Measurements from ENCODE around the gene INTS6L.

DNA sequence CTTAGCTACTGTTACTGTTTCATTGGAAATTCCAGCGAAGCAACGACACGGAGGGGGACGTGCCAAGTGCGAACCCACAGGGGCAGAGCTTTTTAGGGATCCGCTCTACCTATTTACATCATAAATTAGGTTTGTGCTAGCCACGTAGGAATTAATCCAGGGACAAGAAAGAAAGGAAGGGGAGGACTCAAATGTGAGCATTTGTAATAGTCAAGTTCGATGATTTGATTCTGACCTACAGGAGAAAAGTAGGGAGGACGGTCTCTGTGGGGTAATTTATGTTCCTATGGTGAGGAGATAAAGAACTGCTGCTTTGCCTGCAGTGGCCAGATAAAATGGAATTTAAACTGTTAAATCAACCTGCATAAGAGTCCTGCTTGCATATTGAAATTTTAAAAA is 1.7 kb downstream of the INTS6L start:
- TF ChIP-seq, protein P1, sequence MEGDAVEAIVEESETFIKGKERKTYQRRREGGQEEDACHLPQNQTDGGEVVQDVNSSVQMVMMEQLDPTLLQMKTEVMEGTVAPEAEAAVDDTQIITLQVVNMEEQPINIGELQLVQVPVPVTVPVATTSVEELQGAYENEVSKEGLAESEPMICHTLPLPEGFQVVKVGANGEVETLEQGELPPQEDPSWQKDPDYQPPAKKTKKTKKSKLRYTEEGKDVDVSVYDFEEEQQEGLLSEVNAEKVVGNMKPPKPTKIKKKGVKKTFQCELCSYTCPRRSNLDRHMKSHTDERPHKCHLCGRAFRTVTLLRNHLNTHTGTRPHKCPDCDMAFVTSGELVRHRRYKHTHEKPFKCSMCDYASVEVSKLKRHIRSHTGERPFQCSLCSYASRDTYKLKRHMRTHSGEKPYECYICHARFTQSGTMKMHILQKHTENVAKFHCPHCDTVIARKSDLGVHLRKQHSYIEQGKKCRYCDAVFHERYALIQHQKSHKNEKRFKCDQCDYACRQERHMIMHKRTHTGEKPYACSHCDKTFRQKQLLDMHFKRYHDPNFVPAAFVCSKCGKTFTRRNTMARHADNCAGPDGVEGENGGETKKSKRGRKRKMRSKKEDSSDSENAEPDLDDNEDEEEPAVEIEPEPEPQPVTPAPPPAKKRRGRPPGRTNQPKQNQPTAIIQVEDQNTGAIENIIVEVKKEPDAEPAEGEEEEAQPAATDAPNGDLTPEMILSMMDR (IDR thresholded peaks at IDR 0.05): no peak
- TF ChIP-seq POLR2A (IDR thresholded peaks at IDR 0.05): no peak
